ENCODE data around the gene PRDX3.
A peak's percentile ranks its signal among the peaks of the same experiment; 100 is the strongest.
"Not testable (repeated sequence)": the region's sequence is repeated elsewhere in the genome, so short reads cannot be mapped to it uniquely, and the experiment has no call there.

Gene PRDX3

GRCh38 chr10:119166564-119166963 is 12.0 kb downstream of the PRDX3 start:
- peak overlapping the region; percentile 67 for H3K27ac ChIP-seq
- DNase-seq (ENCODE audit: low read depth, low spot score), result no peak

GRCh38 chr10:119166118-119166500 is 12.5 kb downstream of the PRDX3 start:
- H3K27ac ChIP-seq, result peak overlapping the region; percentile 67
- DNase-seq (ENCODE audit: low read depth, low spot score), result no peak

- H3K27ac ChIP-seq, result peak within 1 kb of the TSS; percentile 67
- no peak for DNase-seq (ENCODE audit: low read depth, low spot score)
Measured at GRCh38 chr10:119165171-119166117, 13.2 kb downstream of the PRDX3 start, which contains the start of gene SFXN4. TSS of gene SFXN4 (minus strand) at chr10:119165714. CDS start at chr10:119165647, 67 bp downstream.

GRCh38 chr10:119162452-119163092 is 16.0 kb downstream of the PRDX3 start:
- no peak overlapping the region for H3K27ac ChIP-seq
- DNase-seq (ENCODE audit: low read depth, low spot score), result no peak

- no peak overlapping the region for H3K27ac ChIP-seq
- DNase-seq (ENCODE audit: low read depth, low spot score), result no peak
Measured at GRCh38 chr10:119161680-119162451, 16.7 kb downstream of the PRDX3 start.

GRCh38 chr10:119159332-119159731 is 19.3 kb downstream of the PRDX3 start:
- no peak for DNase-seq (ENCODE audit: low read depth, low spot score)
- no peak overlapping the region for H3K27ac ChIP-seq

GRCh38 chr10:119153661-119154060 is 25.0 kb downstream of the PRDX3 start:
- no peak overlapping the region for H3K27ac ChIP-seq
- DNase-seq (ENCODE audit: low read depth, low spot score), result no peak

- no peak for DNase-seq (ENCODE audit: low read depth, low spot score)
- no peak overlapping the region for H3K27ac ChIP-seq
Measured at GRCh38 chr10:119153041-119153440, 25.6 kb downstream of the PRDX3 start.

GRCh38 chr10:119151601-119152000 is 27.0 kb downstream of the PRDX3 start:
- H3K27ac ChIP-seq; DNase-seq (ENCODE audit: low read depth, low spot score): not testable (repeated sequence)

GRCh38 chr10:119149729-119150128 is 28.9 kb downstream of the PRDX3 start:
- no peak overlapping the region for H3K27ac ChIP-seq
- no peak for DNase-seq (ENCODE audit: low read depth, low spot score)

GRCh38 chr10:119149157-119149556 is 29.5 kb downstream of the PRDX3 start:
- no peak overlapping the region for H3K27ac ChIP-seq
- DNase-seq (ENCODE audit: low read depth, low spot score), result no peak

- H3K27ac ChIP-seq, result no peak overlapping the region
- DNase-seq (ENCODE audit: low read depth, low spot score), result no peak
Measured at GRCh38 chr10:119143657-119144056, 35.0 kb downstream of the PRDX3 start.

- no peak overlapping the region for H3K27ac ChIP-seq
- no peak for DNase-seq (ENCODE audit: low read depth, low spot score)
Measured at GRCh38 chr10:119140603-119141245, 37.9 kb downstream of the PRDX3 start.

- no peak overlapping the region for H3K27ac ChIP-seq
- no peak for DNase-seq (ENCODE audit: low read depth, low spot score)
Measured at GRCh38 chr10:119139464-119140067, 39.0 kb downstream of the PRDX3 start.

- no peak for DNase-seq (ENCODE audit: low read depth, low spot score)
- H3K27ac ChIP-seq, result no peak overlapping the region
Measured at GRCh38 chr10:119138346-119139306, 40.0 kb downstream of the PRDX3 start.

GRCh38 chr10:119137878-119138277 is 40.7 kb downstream of the PRDX3 start:
- not testable (repeated sequence) for DNase-seq (ENCODE audit: low read depth, low spot score); H3K27ac ChIP-seq

- no peak overlapping the region for H3K27ac ChIP-seq
- DNase-seq (ENCODE audit: low read depth, low spot score), result no peak
Measured at GRCh38 chr10:119136084-119136483, 42.5 kb downstream of the PRDX3 start.

GRCh38 chr10:119135513-119135881 is 43.1 kb downstream of the PRDX3 start:
- DNase-seq (ENCODE audit: low read depth, low spot score), result no peak
- no peak overlapping the region for H3K27ac ChIP-seq

GRCh38 chr10:119133949-119134348 is 44.7 kb downstream of the PRDX3 start:
- no peak overlapping the region for H3K27ac ChIP-seq
- no peak for DNase-seq (ENCODE audit: low read depth, low spot score)

Data from epithelial cell of prostate (primary cell).